GM18499 (cell line): ENCODE data around the gene USH2A.

Experiments
- ATAC-seq: cut with Tn5 transposase; IDR thresholded peaks from one replicate; pipeline ENCODE4 v1.9.1; 2021; ENCODE audit warnings: moderate number of reproducible peaks; ENCODE audit not compliant: insufficient read depth, unreplicated experiment

The USH2A gene

DNA sequence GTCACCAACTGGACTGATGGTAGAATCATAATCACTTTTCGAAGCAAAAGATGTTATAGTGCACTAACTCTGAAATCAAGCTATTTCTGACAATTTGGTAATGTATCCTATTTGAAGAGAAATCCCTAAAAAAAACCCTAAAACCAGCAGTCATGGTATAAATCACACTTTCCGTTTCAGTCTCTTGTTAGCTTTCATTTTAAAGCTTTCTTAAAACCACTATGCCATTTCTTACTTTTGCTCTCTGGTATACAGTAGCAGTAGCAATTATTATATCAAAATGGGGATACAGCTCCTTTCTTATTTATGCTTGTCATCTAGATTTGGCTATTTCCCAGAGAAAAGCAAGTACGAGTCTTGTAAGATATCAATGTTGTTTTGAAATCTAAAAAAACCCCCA is 532.8 kb downstream of the USH2A start:
- ATAC-seq: no peak

DNA sequence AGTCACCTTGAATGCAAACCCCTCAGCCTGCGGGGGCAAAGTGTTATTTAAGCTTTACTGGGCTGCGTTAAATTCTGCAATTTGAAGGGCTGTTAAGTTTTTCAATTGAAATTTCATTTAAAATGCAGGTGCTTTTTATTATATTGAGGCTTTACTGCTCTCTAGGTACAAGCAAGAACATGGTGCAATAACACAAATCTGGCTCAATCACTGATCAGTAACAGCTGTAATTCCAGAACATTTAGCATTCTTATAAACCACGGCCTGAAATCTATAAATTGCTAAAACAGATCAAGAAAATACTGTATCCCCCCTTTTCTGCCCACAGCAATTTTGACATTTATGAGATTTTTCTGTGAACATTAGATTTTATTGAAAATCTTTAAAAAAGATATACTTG is 533.4 kb downstream of the USH2A start:
- no peak for ATAC-seq

DNA sequence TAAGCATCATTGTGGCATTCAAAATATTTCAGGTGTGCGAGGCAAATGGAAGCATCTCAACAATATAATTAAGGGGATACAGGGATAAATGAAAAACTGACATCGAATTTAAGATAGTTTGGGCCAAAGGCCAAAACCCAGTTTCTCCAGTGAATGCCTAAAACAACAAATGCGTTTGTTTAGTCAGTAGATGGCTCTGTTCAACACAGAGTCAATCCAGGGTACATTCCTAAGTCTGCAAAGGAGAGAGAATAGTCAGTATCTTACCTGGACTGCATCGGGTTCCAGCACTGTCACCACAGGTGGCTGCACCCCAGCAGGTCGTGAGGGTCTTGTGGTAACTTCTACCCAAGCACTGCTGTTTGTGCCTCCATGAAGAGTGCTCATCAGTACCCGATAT is 535.1 kb downstream of the USH2A start:
- no peak for ATAC-seq

DNA sequence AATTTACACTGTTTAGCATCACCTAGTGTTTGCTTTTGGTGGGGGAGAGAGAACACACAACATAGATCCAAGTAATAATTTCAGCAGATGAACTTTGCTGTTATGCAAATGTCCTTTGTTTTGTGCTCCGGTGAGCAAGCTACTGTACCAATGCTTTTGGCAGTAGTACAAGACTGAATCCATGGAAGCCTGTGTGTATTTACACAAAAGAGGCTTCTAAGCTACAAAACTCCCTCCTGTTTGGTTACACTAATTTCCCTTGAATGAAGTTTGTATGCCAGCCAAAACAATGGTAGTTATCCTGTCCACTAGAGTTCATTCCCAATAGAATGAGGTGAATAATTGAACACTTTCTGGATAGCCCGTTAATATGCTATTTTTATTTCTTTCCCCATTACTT is 535.6 kb downstream of the USH2A start:
- no peak for ATAC-seq

DNA sequence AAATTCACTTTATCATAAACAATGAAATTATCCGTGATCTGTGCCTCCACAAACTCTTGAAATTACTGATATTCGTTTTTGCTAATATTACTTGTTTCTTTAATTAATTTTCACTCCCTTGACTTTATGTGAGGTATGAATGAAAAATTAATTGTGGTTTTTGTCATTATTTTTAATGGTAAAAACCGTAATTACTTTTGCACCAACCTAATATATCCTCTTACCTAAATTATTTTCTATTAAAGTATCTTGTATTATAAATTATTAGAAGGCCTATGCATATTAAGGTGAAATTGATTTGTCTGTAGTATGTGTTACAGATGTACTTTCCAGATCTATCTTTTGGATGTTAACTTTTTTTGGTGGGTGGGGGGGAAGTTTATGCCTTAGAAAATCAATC is 540.2 kb downstream of the USH2A start:
- no peak for ATAC-seq

DNA sequence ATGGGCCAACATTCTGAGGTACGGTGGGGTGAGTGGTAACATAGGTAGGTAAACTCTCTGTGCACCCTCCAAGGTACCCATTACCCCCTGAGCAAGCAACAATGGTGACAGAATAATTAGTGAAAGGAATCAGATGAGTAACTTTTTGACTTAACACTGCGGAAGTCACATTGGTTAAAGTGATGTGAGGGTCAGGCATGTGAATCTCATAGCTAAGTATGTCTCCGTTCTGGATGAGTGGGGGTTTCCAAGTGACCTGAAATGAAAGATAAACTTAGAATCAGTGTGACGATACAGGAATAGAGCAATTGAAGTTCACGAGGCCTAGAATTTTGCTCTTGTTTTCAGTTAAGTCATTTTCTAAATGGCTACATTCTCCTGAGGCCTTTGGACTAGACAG is 544.4 kb downstream of the USH2A start:
- no peak for ATAC-seq

DNA sequence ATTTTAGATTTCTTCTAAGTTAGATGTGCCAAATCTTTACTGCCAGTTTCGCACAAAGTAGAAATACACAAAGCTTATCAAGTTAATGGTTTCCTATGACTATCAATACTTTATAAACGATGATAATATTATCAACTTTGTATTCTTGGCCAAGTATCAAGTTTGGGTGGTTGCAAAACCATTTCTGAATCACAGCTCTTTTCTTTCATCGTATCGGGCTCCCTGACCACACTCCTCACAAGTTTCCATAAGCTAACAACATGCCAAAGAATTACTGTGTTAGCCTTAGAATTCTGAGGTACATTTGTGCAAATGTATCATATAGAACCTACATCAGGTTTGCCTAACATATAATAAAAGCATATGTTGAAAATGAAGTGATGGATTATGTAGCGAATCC is 545.1 kb downstream of the USH2A start:
- no peak for ATAC-seq

DNA sequence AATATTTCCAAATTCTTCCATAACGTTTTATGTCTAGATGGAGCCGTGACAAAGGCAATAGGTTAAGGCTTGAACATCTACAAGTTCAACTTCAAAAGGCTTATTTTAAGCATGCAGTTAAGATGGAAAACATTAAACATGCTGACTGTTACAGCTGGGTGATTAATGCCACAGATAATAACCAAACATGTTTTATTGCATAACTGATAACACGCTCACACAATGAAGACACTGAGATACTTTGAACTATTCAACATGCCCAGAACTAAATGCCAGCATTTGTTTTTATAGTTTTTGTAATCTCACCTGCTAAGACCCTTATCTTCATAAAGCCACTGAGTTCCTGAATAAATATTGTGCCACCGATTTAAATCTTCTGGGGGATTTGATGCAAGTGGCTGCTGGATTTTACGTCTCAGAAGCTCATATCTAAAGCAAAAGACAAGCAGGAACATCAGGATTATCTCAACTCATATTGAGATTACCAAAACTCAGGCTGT is 545.7 kb downstream of the USH2A start:
- no peak for ATAC-seq

DNA sequence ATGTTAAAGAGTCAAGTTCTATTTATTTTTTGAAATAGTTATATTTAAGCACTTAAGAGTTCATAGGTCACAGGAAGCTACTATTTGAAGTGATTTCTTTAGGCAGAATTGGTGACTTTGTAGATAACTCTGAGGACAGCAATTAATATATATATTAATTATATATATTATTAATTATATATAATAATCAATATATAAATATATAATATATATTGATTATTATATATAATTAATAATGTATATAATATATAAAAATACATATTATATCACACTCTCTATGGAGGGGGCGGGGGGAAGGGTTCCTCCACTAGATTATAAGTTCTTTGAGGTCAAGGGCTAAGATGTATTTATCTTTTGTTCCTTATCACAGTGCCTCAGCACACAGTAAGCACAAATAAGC is 547.5 kb downstream of the USH2A start:
- no peak for ATAC-seq

DNA sequence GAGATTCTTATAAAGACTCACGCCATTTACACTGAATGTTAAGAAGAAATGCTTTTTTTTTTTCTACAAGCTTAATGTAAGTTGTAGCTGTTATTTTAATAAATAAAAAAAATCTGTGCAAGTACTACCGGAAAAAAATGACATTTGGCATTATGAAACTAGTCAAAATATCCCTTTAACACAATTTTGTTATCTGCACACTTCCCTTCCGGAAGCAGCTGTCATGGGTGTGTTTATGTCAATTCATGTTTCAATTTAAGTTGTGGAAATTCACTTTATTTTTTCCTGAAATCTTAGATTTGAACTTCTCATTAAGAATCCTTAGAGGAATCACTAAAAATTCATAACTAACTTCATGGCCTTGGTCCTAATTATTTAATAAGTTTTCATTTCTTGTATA is 548.0 kb downstream of the USH2A start:
- no peak for ATAC-seq

DNA sequence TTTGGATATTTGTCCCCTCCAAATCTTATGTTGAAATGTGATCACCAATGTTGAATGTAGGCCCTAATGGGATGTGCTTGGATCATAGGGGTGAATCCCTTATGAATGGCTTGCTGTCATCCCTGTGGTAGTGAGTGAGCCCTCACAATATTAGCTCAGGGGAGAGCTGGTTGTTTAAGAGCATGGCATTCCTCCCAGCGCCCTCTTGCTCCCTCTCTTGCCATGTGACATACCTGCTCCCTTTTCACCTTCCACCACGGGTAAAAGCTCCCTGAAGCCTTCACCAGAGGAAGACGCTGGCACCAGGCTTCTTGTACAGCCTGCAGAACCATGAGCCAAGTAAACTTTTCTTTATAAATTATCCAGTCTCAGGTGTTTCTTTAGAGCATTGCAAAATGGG is 550.6 kb downstream of the USH2A start:
- ATAC-seq: no peak

DNA sequence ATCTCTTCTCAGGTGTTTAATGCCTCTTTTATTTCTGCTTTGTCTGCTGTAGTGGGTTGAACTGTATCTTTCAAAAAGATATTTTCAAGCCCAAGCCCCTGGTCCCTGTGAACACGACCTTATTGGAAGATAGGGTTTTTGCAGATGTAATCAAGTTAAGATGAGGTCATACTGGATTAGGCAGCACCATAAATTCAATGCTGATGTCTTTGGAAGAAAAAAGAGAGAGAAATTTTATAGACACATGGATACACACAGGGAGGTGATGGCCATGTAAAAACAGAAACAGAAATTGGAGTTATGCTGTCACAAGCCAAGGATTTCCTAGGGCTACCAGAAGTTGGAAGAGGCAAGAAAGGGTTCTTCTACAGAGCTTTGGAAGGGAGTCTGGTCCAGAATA is 554.7 kb downstream of the USH2A start:
- no peak for ATAC-seq

DNA sequence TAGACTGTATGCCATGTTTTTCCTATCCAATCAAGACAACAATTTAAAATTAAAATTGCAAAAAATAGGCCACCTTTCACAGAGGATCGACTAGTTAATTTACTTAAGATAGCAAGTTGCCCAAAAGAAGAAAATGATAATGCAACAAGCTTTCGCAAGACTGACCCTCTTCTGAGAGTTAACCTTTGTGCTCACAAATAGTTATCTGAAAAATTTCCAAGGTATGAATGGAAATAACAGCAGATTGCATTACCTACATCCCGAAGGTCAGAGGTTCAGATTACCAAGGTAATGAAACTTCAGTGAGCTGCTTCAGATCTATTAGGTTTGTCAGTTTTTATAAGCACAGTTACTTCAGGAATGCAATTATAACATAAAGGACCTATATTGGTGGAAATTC is 558.2 kb downstream of the USH2A start:
- no peak for ATAC-seq

DNA sequence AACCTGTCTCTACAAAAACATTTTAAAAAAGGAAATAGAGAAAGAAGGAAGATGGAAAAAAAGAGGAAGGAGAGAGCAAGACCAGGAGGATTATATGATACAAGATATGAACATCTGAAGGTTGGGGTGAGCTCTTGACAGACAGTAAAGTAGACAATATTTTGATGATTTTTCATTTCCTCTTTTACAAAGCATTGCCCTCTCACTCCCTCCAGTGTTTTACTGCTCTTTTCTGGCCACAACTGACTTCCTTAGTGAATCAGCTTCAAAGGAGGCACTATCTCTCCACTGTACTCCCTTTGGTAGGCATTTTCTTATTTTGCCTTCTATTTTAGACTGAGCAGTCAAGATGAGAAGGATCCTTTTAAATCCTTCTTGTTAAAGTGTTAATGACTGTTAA is 559.5 kb downstream of the USH2A start:
- ATAC-seq: peak; percentile 77

DNA sequence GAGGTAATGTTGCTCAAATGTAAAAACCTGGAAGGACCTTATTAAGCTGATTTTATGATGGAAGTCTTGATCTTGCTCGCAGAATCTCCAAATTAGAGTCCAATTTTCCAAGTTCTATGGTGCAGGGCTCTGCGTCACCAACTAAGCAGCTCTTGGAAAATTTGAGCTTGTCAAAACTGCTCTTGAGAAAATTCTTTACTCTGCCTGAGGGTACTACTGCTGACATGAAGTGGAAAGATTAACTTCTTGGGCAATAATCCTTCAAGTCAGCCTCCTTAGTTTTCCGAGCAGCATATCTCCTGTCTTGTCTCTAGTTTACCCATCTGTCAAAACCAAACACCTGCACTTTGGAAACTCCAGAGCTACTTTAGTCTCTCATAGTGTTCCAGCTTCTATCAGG is 562.4 kb downstream of the USH2A start:
- no peak for ATAC-seq

DNA sequence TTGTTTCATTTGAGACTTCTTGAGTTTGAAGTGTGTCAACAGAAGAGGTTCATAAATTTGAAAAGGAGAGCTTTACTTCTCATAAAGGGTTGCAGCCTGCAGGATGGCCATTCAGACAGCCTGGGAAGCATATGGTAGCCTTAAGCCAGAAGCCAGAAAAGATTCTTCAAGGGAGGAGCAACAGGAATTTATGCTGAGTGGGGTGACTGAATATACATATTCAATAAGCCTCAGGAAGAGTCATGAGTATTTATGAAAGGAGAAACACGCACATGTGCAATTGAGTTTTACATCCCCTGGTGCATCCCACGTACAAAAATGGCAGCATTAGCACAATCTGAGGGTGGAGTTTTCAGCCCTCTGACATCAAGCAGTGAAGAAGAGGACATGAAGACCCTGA is 565.9 kb downstream of the USH2A start:
- no peak for ATAC-seq

DNA sequence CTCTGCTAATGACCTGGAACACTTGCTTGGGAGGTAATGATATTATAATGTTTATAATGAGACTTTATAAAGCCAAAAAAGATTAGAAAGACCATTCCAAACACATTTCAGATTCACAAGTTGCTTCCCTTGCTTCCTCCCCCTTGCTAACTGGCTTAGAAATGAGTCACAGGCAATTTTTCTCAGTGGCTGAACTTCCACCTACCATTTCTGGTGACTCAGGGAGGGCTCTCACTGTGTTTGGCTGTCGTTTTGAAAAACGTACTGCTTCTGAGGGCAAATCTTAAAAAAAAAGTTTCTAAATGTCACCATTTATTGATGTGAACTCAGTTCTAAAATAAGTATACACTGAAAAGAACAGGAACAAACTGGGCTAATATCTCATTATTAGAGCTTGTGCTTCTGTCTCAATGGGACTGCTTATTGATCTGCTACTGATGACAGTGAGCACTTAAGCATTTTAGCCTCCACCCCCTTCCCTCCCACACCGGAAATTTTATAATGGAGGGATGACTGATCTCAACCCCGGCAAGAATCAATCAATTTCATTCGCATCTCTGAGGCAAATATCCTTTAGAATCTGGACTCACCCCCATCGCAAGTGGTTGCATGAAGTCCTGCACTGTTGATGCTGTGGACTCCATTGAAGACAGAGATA is 577.9 kb downstream of the USH2A start:
- no peak for ATAC-seq

DNA sequence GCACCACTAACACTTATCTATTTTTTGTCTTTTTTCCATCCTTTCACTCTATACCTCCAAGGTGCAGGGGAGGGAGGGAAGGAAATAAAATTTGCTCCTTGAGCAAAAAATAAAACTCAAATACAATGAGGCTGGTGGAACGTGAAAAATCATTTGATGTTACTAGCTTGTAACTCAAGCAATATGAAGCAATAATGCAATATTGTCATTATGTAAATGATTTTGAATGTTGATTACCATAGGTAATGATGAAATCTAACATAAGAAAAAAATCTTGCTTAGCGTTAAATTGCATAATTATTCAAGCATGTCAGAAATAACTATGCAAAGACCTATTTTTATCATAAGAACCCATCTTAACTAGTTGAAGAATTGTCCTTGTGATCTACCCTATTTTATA is 578.5 kb downstream of the USH2A start:
- ATAC-seq: no peak

DNA sequence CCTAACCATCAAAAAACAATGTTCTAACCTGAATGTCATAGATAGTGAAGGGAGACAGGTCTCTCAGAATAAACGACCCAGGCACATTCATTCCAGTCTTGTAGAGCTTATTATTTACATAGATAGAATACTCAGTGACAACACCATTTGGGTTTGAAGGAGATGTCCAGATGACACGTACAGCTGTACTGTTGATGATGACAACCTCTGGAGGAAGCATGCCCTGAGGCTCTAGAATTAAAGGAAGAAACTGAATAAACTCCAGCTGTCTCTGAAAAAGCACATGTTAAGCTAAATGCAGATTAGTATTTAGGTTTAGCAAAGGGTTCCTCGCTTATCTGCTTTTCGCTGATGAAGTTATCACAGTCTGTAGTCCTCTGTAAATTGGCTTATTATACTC is 579.0 kb downstream of the USH2A start:
- ATAC-seq: no peak

DNA sequence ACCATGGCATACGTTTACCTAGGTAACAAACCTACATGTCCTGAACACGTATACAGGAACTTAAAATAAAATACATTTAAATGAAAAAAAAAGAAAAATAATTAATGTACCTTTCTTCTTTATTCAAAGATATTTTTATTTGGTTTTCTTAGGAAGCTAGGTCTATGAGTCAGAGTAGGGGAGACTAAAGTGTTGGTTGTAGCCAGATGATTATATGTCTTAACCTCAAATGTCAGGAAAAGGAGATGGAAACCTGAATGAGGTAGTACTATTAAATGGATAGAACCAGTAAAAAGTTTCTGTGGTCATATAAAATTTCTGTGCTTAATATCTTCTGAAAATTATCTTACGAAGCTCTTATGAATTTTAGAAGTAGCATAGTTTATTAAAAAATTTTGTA is 580.3 kb downstream of the USH2A start:
- no peak for ATAC-seq

DNA sequence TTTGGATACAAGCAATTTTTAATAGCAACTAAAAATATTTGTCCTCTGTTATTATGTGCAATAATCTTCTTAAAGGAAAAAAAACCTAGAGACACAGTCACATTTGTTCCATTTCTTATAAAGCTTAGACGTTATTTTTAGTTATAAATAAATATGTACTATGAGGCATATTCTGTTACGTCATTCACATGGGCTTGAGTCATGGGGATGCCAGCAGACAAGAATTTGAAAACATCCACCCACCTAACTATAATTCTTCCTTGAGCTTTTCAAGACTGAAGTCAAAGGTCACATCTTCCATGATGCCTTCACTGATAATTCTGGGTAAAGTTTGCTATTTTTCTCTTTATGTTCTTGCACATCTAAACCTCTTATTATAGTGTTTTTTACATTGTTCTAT is 587.3 kb downstream of the USH2A start:
- no peak for ATAC-seq

DNA sequence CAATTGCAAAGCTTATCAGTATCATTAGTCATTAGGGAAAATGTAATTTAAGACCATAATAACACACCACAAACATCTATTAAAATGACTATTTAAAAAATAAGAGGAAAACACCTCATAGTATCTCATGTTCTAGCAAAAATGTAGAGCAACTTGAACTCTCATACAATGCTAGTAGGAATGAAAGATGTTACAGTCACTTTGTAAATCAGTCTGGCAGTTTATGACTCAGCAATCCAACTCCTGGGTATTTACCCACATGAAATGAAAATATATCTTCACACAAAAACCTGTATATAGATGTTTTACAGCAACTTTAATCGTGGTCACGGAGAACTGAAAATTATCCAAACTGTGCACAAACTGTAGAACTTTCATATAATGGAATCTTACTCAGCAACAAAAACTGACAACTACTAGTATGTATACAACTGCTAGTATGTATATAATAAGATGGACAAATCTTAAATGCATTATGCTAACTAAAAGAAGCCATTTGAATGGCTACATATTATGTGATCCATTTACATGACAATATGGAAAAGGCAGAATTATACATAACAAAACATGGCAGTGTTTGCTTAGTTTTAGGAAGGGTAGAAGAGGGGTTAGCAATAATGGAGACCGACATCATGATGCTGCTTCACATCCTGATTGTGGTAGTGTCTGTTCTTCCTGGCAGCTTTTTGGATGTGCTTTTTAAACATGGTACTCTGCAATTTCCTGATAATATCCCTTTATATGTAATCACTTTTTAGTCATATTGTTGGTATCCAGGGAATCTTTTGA is 589.1 kb downstream of the USH2A start:
- no peak for ATAC-seq
